CD4-positive, alpha-beta T cell treated with Interleukin-1 beta for 1 hour (primary cell): Measurements from ENCODE around the gene MLX.
"Not testable (repeated sequence)": the region's sequence is repeated elsewhere in the genome, so short reads cannot be mapped to it uniquely, and the experiment has no call there.

ENCODE experiments used
- DNase-seq, 2 donors: peaks; one replicate each; pipeline ENCODE4 v3.0.0-alpha.2; 2020 to 2022

Gene MLX

DNA sequence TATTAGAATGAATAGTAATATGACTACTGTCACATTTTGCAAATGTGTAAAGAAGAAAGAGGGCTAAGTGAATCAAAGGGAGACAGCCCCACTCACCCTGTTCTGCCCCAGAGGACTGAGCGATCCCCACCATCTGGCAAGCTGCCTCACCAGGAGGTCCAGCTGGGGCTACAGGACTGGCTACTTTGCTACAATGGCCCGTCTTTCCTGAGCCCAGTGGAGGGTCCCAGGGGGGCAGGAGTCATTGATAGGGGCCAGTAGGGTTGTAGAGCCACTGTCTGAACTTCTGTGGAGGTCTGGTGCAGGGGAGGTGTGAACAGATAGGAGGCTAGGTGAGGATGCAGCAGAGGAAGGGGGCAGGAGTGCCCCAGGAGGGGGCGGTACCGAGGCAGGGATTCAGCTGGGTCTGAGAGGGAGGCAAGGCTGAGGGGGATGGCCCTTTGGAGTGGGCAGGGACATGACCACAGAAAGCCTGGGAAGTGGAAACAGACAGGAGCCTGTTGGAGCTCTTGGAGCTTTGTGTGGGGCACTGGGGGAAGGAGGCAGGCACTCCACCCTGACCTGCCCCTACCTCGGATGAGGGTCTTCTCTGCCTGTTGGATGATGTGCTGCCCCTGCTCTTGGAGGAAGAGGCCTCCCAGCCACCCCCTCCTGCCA, 10.8 kb upstream of the MLX start:
- not testable (repeated sequence) for DNase-seq

DNA sequence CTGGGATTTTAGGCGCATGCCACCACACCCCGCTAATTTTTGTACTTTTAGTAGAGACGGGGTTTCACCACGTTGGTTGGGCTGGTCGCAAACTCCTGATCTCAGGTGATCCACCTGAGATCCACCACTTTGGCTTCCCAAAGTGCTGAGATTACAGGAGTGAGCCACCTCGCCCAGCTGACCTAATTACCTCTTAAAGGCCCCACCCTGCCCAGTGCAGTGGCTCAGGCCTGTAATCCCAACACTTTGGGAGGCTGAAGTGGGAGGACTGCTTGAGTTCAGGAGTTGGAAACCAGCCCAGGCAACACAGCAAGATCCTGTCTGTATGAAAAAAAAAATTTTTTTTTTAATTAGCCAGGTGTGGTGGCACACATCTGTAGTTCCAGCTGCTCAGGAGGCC, 7.8 kb upstream of the MLX start:
- no peak for DNase-seq

DNA sequence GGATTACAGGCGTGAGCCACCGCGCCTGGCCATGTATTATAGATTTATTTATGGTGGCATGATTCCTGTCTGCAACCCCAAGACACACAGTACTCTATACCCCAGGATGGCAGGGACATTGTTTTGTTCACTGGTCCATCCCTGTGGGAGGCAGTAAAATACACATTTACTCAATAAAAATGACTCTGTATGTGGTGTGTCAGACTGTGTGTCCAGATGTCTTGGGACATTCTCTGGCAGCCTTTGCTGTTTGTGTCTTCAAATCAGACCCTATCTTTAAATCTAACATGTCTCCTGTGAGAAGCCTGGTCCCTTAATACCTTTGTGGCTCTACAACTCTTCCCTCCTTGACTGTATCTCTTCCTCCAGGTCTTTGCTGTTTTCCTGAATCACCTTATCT, 6.7 kb upstream of the MLX start:
- DNase-seq: no peak

DNA sequence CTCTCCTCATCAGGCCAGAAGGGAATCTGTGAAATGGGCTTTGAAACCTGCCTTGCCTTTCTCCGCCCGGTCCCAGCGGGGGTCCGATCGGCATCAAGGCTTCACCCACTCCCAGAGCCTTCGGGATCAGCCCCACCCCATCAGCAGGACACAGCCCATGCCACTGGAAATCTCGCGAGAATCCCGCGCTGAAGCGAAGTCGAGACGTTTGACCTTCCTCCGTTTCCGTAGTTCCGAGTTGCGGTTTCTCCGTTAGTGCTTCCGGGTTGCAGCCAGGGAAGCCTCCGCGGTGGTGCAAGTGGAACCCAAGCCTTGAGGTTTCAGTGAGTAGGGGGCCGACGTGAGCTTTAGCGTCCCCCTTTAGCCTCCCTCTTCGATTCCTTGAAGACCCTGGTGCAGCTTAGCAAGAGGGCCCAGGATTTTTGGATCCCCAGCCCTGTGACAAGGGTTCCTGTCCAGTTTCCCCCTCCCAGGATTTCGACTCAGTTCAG, 5.0 kb upstream of the MLX start, which contains the start of gene COASY:
Gene COASY (plus strand): TSS at position 252 of the 491 bp plus-strand sequence. CDS start 475 bp downstream, outside the sequence.
- DNase-seq: peak; percentile 93

DNA sequence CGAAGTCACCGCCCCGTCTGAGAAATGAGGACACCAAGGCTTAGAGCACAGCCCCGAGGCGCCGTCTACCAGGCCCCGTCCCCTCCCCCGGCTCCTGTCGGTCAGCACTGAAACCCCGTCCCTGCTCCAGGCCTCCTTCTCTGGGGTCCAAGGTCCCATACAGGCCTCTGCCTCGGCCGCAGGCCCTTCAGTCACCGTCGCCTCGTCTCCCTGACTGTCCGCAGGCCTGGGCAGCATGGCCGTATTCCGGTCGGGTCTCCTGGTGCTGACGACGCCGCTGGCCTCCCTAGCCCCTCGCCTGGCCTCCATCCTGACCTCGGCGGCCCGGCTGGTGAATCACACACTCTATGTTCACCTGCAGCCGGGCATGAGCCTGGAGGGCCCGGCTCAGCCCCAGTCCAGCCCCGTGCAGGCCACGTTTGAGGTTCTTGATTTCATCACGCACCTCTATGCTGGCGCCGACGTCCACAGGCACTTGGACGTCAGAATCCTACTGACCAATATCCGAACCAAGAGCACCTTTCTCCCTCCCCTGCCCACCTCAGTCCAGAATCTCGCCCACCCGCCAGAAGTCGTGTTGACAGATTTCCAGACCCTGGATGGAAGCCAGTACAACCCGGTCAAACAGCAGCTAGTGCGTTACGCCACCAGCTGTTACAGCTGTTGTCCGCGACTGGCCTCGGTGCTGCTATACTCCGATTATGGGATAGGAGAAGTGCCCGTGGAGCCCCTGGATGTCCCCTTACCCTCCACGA, 4.3 kb upstream of the MLX start:
- DNase-seq: no peak

DNA sequence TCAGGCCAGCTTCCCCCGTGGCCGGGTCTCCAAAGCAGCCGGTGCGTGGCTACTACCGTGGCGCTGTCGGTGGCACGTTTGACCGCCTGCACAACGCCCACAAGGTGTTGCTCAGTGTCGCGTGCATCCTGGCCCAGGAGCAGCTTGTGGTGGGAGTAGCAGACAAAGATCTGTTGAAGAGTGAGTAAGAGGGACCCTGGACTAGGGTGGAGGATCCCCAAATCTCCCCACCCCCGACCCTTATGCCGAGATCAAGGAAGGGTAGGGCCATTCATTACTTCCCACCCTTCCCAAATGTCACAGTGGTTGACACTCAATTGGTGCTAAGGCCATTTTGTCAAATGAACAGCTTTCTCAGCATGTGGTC, 3.8 kb upstream of the MLX start:
- DNase-seq: no peak

DNA sequence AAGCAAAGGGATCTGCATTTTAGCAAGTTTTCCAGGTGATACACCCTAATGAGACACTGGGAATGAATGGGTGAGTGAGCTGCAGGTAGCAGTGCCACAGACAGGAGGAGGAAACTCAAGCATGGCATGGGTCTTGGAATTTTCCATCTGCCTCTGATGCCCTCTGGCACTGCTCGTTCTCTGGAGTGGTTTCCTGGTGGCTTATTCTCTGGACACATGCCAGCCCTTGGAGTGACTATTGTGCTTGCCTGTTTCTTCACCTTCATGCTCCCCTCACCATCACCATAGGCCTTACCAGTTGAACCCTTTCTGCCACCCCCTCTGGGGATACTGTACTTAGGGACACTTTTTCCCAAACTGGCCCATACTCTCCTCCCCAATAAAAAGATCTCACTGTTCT, 3.4 kb upstream of the MLX start:
- DNase-seq: no peak

DNA sequence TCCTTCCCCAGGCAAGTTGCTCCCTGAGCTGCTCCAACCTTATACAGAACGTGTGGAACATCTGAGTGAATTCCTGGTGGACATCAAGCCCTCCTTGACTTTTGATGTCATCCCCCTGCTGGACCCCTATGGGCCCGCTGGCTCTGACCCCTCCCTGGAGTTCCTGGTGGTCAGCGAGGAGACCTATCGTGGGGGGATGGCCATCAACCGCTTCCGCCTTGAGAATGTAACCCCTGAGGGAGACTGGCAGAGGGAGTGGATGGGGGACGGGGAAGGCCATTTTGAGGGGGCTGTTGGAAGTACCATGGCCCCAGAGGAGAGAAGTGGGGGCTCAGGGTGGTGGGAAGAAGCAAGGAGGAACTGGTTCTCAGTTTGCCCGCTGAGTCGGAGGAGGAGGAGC, 3.0 kb upstream of the MLX start:
- DNase-seq: no peak

DNA sequence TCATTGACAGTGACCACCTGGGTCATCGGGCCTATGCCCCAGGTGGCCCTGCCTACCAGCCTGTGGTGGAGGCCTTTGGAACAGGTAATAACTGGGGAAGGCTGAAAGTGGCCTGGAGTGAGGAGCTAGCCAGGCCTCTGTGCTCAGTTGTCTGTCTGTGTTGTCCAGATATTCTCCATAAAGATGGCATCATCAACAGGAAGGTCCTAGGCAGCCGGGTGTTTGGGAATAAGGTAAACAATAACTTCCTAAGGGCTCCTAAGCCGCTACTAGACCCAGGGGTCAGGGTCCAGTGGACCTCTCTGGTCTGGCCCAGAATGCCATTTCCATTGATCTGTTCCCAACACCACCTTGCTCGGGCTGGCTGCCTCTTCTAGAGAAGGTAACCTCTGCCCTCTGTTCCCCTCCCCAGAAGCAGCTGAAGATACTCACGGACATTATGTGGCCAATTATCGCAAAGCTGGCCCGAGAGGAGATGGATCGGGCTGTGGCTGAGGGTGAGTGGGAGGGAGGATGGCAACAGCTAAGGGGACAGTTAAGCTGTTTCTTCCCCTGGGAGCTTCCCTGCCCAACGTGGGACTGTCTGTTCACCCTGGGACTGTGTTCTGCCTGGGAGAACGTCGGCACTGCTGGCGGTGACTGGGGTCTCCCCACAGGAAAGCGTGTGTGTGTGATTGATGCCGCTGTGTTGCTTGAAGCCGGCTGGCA, 1.9 kb upstream of the MLX start:
- no peak for DNase-seq

DNA sequence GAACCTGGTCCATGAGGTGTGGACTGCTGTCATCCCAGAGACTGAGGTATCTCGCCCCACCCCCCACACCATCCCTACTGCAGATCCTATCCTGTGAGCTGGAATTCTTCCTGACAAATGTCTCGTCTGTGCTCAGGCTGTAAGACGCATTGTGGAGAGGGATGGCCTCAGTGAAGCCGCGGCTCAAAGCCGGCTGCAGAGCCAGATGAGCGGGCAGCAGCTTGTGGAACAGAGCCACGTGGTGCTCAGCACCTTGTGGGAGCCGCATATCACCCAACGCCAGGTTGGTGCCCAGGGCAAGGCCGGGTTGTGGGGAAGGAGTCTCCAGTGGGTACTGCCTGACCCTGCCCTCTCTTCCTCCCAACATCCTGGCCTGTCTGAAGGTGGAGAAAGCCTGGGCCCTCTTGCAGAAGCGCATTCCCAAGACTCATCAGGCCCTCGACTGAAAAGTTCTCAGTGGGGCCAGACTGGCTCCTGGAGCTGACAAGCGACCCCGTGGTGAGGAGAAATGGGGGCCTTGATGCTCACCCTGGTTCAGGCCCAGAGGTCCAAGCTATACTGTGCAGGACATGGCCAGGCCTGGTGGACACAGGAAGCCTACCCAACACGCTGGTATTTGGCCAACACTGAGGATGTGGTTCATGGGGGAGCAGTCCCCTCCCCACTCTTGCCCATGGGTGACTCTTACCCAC, 1.2 kb upstream of the MLX start:
- DNase-seq: no peak

DNA sequence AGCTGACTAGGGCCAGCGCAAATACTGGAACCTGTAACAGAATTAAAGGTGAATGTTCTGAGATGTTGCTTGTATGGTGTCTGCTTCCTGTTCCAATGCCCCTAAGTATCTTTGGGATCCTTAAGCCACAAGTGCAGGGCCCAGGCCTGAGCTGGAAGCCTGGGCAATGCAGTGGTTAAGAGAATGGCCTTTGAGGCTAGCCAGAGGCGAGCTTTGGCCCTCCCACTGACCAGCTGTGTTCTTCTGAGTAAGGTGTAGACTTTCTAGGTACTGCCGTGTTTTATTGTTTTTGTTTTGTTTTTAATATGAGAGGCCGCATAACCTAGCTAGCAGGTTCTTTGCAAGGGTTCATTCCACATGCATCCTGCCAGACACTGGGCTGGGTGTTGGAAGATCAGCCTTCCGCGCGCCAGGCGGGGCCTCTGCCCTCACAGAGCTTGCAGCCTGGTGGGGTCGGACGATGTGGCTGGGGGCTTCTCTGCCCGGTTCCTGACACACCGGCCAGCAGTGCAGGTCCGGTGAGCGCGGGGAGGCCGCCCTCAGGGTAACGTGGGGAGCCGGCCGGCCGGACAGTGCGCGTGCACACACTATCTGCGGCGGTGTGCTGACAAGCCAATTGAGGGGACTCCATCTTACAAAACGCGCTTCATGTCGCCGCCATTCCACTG, 551 bp upstream of the MLX start:
- no peak for DNase-seq

DNA sequence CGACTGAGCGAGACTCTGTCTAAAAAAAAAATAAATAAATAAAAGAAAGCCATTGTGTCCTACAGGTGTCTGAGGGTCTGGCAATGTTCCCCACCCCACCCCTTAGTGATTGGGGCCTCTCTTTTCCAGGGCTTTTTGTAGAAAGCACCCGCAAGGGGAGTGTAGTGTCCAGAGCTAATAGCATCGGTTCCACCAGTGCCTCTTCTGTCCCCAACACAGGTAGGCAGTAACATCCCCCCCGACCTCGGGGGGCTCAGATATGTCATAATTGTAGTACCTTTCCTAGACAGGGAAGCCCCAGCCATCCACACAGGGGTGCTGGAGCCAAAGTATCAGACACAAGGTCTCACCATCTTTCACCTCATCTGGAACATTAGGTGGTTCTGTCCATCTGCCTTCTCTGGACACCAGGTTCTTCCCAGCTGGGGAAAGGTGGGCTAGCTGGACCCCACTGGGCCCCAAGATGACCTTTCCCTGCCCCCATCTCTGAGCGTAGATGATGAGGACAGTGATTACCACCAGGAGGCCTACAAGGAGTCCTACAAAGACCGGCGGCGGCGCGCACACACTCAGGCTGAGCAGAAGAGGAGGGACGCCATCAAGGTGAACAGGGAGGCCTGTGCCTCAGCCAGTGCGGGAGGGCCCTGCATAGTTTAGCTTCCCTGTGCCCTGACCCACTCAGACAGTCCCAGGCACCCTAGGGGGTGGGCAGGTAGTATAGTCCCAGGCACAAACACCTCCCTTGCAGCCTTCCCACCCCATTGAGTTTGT, 1.6 kb downstream of the MLX start:
- no peak for DNase-seq

DNA sequence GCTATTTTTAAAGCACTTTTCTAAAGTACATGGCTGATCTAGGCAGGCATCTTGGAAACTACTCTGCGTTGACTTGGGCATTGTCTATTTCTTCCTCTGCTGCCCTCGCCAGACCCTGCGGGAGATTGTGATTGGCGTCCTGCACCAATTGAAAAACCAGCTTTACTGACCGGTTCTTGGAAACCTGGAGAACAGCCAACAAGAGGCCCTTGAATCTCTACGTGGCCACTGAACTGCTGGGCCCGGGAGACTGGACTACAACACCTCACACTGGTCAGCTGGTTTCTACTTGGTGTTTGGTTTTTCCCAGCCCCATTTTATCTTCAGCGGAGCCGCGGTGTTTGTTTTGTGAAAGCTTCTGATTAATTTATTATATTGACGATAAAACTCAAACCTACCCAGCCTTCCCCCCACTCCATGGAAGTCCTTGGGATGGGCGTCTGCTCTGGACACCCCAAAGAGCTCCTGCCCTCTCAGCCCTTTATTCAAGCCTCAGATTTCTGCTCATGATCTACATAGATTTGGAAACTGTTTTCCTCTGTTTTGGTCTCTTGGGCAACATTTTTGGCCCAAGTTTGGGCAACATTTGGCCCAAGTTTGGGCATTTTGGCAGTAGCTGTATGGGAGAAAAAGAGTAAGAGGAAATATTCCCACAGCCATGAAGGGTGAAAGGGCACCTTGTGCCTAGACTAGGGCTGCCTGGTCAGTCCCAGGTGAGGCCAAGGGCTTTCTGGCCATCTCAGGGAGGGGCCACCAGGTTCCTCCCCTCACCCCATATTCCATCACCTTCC, 4.7 kb downstream of the MLX start:
- DNase-seq: no peak

DNA sequence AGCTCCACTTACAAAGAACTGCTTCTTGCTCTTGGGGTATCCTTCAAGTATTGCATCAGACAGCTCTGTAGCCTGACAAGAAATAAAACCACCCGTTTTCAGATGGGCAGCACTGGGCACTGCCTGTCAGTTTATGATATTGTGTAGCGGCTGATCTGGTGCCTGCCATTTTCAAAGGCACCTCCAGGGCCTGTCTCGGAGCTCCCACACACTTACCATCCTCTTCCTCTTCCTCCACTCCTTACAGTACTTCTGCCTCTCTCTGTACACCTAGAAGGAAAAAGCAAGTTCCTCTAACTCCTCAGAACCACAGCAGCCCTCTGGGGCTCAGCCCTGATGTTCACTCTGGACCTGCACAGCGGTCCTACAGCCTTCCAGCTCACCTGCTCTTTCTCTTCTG, 6.2 kb downstream of the MLX start:
- no peak for DNase-seq

DNA sequence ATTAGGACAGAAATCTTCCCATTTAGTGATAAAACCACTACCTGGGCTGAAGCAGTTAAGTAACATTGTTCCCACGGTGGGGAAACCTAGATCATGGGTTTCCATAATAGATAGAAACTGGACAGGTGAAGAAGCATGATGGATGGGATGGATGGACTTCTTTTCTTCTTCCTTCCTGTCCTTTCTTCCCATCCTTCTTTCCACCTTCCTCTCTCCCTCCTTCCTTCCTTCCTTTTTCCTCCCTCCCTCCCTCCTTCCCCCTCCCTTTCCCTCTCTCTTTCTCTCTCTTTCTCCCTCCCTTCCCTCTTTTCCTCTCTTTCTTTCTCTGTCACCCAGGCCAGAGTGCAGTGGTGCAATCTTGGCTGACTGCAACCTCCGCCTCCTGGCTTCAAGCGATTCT, 7.6 kb downstream of the MLX start:
- DNase-seq: no peak

DNA sequence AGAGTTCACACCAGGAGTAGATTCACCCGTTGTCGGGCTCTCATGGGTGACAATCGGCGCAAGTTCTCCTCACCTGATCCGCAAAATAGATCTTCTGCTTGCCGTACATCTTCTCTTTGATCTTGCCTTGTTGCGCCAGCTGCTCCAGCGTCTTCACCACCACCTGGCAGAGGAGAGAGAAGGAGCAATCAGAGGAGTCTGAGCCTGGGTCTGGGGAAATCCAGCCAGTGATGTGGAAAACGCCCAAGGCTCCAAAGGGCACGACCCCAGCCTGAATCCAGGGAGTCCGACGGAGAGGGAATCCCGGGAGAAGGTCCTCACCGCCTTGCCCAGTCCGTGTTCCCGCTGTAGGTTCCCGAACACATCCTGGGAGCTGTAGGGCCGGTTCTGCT, 10.2 kb downstream of the MLX start:
- no peak for DNase-seq

DNA sequence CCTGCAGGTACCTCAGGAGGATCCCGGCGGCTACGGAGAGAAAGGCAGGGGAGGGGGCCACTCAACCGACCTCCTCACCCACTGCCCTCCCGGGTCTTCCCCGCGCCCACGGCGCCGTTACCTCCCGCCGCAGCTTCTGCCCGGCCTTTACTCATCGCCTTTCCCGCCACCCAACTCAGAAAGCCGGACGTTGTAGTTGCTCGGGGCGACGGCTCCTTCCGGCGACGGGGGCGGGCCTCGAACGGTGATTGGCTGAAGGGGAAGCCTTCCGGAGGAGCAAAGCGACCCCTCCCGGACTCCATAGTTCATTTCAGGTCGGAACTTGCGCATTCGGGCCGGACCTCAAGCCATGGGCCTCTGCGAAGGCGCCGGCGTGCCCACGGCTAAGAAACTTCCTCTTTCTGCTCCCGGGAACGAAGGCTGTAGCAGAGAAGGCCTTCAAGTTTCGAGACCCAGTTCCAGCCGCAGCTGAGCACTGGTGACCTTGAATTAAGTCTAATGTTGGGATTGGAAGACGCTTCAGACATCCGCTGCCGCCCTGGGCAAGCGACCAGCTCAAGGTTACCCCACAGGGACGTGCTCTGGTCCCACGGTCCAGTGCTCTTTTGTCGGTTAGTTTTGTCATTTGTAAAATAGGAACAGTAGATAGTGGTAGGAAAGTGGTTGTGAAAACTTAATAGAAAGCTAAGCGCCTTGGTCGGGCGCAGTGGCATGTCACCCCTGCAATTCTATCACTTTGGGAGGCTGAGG, 10.8 kb downstream of the MLX start, which contains the start of gene PSMC3IP:
Gene PSMC3IP (minus strand): TSS at position 198 of the 750 bp plus-strand sequence. CDS start 43 bp downstream, at position 155.
- DNase-seq: peak; percentile 91 to 93

DNA sequence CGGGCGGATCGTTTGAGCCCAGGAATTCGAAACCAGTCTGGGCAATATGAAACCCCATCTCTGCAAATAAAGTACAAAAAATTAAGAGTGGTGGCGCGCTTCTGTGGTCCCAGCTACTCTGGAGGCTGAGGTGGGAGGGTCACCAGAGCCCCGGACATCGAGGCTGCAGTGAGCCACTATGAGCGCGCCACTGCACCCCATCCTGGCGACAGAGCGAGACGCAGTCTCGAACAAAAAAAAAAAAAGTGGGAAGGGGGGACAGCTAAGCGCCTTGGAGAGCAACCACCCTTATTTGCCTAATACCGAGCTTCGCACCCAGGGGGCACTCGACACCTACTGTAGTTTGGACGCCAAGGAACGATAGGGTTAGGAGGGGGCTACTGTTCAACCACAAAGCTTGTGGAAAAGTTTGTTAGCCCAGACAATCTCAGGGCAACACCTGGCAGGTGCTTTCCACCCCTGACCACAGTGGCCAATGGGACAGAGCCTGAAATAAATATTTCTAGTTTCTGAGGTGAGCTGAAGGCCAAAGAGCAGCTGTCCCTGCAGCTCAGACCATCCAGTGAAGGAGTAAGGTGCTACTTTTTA, 11.5 kb downstream of the MLX start:
- peak; percentile 72 to 73 for DNase-seq

DNA sequence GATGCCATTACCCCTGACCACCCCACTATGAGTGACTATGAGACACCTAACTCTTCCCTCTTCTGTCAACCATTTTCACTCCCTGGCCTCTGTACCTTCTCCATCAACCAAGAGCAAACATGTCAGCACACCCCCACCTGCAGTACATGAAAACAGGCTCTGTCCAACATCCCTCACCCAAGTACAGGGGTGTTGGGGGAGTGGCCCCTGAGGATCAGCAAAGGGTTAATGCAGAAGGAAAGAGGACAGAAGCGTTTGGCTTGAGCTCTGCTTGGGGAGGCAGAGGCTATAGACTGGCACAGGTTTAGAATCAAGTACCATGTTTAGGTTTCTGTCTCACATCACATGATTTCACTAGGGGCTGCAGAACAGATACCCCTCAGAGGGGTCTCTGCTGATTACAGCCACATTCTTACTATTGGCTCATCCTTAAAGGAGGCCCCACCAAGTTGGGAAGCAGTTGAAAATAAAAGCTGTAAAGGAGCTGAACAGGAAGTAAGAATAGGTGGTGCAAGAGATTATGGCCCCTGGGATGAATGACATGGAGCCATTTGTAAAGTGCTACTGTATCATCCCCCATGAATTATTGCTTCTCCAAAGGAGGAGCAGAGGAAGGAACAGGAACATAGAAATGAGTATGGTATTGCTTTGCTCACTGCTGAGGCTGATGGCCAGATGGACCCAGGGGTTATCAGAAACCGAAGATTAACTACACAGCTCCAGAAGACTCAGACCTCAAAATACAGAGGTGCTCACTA, 13.1 kb downstream of the MLX start:
- DNase-seq: no peak
